HL-60 (cell line): ENCODE data around the gene PRDM16.

Experiments
- CTCF ChIP-seq: IDR thresholded peaks from one replicate; pipeline ENCODE4 v1.5.1; 2011; ENCODE audit warnings: low read length, control low read depth, inconsistent platforms; ENCODE audit not compliant: insufficient read depth
- GABPA ChIP-seq: IDR thresholded peaks from 2 replicates; pipeline ENCODE4 v1.6.1; 2012; ENCODE audit warnings: low read depth
- POLR2AphosphoS5 ChIP-seq: IDR thresholded peaks from 2 replicates; pipeline ENCODE4 v1.6.1; 2012; ENCODE audit warnings: low read depth
- TF ChIP-seq, protein P1 (sequence below): IDR thresholded peaks from 2 replicates; pipeline ENCODE4 v1.6.1; 2012; ENCODE audit warnings: low read depth; ENCODE audit not compliant: insufficient replicate concordance

DNA sequence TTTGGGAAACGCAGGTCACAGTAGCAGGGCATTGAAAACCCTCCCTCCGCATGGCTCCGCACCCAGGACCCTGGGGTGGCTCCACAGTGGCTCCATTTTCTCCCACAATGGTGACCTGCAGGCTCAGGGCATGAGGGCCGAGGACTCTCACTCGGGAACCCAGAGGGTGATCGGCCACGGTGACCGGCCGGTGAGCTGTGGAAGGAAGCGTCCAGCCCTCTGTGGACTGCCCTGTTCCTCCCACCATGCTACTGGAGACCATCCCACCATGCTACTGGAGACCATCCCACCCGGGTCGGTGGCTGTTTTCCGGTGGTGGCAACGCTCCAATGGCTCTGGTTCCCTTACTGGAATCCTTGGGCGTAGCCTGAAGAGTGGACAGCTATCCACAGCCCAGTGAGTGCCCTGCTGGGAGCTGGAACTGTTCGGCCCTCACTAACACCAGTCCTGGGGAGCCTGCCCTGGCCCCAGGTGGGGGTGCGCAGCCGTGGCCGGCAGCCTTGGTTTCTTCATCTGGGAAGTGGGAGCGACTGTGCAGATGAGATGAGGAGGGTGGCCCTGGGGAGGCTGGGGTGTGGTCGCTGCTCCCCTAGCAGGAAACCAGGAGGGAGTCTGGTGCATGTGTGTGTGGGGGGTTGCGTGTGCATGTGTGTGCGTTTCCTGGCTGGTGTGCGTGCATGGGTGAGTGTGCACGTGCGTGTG, 59.6 kb downstream of the PRDM16 start:
- TF ChIP-seq CTCF, result no peak
- TF ChIP-seq POLR2AphosphoS5, result no peak
- TF ChIP-seq, protein P1, sequence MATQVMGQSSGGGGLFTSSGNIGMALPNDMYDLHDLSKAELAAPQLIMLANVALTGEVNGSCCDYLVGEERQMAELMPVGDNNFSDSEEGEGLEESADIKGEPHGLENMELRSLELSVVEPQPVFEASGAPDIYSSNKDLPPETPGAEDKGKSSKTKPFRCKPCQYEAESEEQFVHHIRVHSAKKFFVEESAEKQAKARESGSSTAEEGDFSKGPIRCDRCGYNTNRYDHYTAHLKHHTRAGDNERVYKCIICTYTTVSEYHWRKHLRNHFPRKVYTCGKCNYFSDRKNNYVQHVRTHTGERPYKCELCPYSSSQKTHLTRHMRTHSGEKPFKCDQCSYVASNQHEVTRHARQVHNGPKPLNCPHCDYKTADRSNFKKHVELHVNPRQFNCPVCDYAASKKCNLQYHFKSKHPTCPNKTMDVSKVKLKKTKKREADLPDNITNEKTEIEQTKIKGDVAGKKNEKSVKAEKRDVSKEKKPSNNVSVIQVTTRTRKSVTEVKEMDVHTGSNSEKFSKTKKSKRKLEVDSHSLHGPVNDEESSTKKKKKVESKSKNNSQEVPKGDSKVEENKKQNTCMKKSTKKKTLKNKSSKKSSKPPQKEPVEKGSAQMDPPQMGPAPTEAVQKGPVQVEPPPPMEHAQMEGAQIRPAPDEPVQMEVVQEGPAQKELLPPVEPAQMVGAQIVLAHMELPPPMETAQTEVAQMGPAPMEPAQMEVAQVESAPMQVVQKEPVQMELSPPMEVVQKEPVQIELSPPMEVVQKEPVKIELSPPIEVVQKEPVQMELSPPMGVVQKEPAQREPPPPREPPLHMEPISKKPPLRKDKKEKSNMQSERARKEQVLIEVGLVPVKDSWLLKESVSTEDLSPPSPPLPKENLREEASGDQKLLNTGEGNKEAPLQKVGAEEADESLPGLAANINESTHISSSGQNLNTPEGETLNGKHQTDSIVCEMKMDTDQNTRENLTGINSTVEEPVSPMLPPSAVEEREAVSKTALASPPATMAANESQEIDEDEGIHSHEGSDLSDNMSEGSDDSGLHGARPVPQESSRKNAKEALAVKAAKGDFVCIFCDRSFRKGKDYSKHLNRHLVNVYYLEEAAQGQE, result no peak
- no peak for TF ChIP-seq GABPA
